ENCODE results near the gene IGSF21.

The IGSF21 gene

DNA sequence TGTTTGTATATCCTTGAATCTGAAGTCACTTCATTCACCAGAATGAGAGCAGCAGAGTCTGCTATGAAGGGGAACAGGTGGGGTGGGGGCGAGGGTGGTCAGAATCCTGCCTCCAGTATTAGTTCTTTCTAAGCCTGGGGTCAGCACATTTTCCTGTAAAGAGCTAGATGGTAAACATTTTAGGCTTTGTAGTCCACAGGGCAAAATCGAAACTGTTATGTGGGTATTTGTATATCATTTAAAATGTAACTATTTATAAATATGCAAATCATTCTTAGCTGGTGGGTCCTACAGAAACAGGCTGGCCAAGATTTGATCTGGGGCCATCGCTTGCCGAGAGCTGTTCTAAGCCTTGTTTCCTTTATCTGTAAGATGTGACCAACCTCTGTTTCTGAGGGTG is 96.0 kb downstream of the IGSF21 start:
- no peaks in the 10 kb centered on the region for H3K27me3 ChIP-seq (ENCODE audit: insufficient read depth, poor library complexity, severe bottlenecking)
- TF ChIP-seq POLR2AphosphoS5 (IDR thresholded peaks at IDR 0.05; ENCODE audit: low read depth) (no peak), GABPA (IDR thresholded peaks at IDR 0.05; ENCODE audit: low read depth) (no peak), SPI1 (IDR thresholded peaks at IDR 0.05; ENCODE audit: borderline replicate concordance, low read depth) (no peak)
- TF ChIP-seq, protein P1, sequence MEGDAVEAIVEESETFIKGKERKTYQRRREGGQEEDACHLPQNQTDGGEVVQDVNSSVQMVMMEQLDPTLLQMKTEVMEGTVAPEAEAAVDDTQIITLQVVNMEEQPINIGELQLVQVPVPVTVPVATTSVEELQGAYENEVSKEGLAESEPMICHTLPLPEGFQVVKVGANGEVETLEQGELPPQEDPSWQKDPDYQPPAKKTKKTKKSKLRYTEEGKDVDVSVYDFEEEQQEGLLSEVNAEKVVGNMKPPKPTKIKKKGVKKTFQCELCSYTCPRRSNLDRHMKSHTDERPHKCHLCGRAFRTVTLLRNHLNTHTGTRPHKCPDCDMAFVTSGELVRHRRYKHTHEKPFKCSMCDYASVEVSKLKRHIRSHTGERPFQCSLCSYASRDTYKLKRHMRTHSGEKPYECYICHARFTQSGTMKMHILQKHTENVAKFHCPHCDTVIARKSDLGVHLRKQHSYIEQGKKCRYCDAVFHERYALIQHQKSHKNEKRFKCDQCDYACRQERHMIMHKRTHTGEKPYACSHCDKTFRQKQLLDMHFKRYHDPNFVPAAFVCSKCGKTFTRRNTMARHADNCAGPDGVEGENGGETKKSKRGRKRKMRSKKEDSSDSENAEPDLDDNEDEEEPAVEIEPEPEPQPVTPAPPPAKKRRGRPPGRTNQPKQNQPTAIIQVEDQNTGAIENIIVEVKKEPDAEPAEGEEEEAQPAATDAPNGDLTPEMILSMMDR (IDR thresholded peaks at IDR 0.05; ENCODE audit: insufficient read depth, low read length) = no peak
- TF ChIP-seq, protein P2, sequence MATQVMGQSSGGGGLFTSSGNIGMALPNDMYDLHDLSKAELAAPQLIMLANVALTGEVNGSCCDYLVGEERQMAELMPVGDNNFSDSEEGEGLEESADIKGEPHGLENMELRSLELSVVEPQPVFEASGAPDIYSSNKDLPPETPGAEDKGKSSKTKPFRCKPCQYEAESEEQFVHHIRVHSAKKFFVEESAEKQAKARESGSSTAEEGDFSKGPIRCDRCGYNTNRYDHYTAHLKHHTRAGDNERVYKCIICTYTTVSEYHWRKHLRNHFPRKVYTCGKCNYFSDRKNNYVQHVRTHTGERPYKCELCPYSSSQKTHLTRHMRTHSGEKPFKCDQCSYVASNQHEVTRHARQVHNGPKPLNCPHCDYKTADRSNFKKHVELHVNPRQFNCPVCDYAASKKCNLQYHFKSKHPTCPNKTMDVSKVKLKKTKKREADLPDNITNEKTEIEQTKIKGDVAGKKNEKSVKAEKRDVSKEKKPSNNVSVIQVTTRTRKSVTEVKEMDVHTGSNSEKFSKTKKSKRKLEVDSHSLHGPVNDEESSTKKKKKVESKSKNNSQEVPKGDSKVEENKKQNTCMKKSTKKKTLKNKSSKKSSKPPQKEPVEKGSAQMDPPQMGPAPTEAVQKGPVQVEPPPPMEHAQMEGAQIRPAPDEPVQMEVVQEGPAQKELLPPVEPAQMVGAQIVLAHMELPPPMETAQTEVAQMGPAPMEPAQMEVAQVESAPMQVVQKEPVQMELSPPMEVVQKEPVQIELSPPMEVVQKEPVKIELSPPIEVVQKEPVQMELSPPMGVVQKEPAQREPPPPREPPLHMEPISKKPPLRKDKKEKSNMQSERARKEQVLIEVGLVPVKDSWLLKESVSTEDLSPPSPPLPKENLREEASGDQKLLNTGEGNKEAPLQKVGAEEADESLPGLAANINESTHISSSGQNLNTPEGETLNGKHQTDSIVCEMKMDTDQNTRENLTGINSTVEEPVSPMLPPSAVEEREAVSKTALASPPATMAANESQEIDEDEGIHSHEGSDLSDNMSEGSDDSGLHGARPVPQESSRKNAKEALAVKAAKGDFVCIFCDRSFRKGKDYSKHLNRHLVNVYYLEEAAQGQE (IDR thresholded peaks at IDR 0.05; ENCODE audit: insufficient replicate concordance, low read depth) = no peak
- DNase-seq (ENCODE audit: low read depth in 1 of 2, low spot score in 1 of 2) = no peak
- H3K27ac ChIP-seq (replicated peaks) = no peak overlapping the region
- no peak overlapping the region for H3K4me3 ChIP-seq (replicated peaks; ENCODE audit: insufficient read depth, low read length)

DNA sequence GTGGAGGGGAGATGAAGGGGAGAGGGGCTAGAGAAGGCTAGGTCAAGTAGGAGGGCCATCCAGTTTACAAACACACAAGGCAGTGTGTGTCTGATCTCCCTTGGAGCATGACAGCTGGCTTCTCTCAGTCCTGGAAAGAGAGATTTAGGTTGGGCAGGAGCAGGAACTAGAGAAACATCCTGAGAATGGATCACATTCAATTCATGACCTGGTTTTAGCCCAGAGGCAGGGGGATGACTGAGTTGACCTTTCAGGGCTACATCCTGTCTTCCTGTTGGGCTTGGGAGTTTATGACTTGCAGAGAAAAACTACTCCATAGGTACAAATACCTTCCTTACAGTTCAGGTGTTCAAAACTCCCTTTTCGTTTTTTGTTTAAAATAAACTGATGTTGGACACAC is 97.0 kb downstream of the IGSF21 start:
- Histone ChIP-seq H3K27ac (replicated peaks) (no peak overlapping the region), H3K4me3 (replicated peaks; ENCODE audit: insufficient read depth, low read length) (no peak overlapping the region), H3K27me3 (ENCODE audit: insufficient read depth, poor library complexity, severe bottlenecking) (no peaks in the 10 kb centered on the region)
- DNase-seq (ENCODE audit: low read depth in 1 of 2, low spot score in 1 of 2) = no peak
- TF ChIP-seq SPI1 (IDR thresholded peaks at IDR 0.05; ENCODE audit: borderline replicate concordance, low read depth) (no peak), POLR2AphosphoS5 (IDR thresholded peaks at IDR 0.05; ENCODE audit: low read depth) (no peak), GABPA (IDR thresholded peaks at IDR 0.05; ENCODE audit: low read depth) (no peak)

DNA sequence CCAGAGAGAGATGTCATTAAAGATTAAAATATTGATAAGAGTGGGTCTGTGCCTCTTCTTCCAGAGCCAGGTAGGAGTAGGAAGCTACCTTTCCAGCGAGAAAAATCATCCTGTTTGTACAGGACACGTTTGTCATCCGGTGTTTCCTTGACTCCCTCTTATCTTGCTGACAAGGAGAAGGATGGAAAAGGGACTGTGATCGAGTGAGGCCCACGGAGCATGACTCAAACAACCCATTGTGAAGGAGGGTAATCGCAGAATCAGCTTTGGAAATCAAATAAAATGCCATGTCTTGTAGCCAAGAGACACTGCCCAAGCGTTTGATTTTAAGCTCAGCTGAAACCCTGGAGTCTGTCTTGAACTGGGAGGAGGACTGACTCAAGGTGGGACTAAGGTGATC is 97.7 kb downstream of the IGSF21 start:
- no peak overlapping the region for H3K27ac ChIP-seq (replicated peaks)
- TF ChIP-seq, protein P2 (IDR thresholded peaks at IDR 0.05; ENCODE audit: insufficient replicate concordance, low read depth) = no peak
- TF ChIP-seq SPI1 (IDR thresholded peaks at IDR 0.05; ENCODE audit: borderline replicate concordance, low read depth) (no peak), POLR2AphosphoS5 (IDR thresholded peaks at IDR 0.05; ENCODE audit: low read depth) (no peak), GABPA (IDR thresholded peaks at IDR 0.05; ENCODE audit: low read depth) (no peak)
- TF ChIP-seq, protein P1 (IDR thresholded peaks at IDR 0.05; ENCODE audit: insufficient read depth, low read length) = no peak
- DNase-seq (ENCODE audit: low read depth in 1 of 2, low spot score in 1 of 2) = no peak
- no peaks in the 10 kb centered on the region for H3K27me3 ChIP-seq (ENCODE audit: insufficient read depth, poor library complexity, severe bottlenecking)
- H3K4me3 ChIP-seq (replicated peaks; ENCODE audit: insufficient read depth, low read length) = no peak overlapping the region

DNA sequence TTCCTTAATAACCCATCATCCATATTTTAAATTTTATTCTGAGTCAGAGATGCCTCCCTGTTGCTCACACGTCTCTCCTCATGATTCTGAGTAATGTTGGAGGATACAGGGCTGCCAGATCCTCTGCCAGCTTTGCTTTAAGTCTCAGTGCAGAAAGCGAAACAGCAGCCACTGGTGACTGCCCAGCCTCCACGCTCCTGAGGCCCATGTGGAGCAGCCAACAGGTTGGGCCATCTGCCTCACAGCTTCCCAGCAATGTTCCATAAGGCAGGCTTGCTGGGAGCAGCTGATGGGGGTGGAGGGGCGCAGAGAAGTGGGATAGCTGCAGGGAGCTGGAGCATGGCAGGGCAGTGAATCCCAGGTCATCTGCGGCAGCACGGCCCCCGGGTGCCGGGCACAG is 104.2 kb downstream of the IGSF21 start:
- Histone ChIP-seq H3K27me3 (ENCODE audit: insufficient read depth, poor library complexity, severe bottlenecking) (no peaks in the 10 kb centered on the region), H3K27ac (replicated peaks) (no peak overlapping the region), H3K4me3 (replicated peaks; ENCODE audit: insufficient read depth, low read length) (no peak overlapping the region)
- TF ChIP-seq SPI1 (IDR thresholded peaks at IDR 0.05; ENCODE audit: borderline replicate concordance, low read depth) (no peak), GABPA (IDR thresholded peaks at IDR 0.05; ENCODE audit: low read depth) (no peak), POLR2AphosphoS5 (IDR thresholded peaks at IDR 0.05; ENCODE audit: low read depth) (no peak)
- TF ChIP-seq, protein P1 (IDR thresholded peaks at IDR 0.05; ENCODE audit: insufficient read depth, low read length) = no peak
- TF ChIP-seq, protein P2 (IDR thresholded peaks at IDR 0.05; ENCODE audit: insufficient replicate concordance, low read depth) = no peak
- no peak for DNase-seq (ENCODE audit: low read depth in 1 of 2, low spot score in 1 of 2)
